GM19099 (cell line): Measurements from ENCODE around the gene DIMT1.

Experiments used
- POLR2A ChIP-seq: IDR thresholded peaks from 3 replicates; pipeline ENCODE4 v1.6.1; 2011; ENCODE audit warnings: low read depth; ENCODE audit not compliant: insufficient read length; ENCODE audit errors: extremely low read depth

DIMT1 gene

DNA sequence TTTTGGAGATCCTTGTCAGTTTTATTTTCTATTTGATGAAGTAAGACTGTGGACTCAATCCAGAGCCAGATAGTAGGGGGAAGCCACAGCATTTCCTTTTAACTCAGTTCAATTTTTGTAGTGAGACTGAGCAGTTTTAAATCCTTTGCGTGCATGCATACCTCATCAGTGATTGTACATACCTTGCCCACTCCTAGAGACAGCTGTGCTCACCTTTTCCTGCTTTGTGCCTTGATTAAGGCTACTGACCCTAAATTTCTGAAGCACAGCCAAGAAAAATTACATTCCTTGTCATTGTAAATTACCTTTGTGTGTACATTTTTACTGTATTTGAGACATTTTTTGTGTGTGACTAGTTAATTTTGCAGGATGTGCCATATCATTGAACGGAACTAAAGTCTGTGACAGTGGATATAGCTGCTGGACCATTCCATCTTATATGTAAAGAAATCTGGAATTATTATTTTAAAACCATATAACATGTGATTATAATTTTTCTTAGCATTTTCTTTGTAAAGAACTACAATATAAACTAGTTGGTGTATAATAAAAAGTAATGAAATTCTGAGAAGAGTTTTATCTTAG is 17.8 kb downstream of the DIMT1 start:
- TF ChIP-seq POLR2A, result no peak

GRCh38 chr5:62385131-62385530 is 18.6 kb downstream of the DIMT1 start:
- TF ChIP-seq POLR2A, result no peak

- no peak for TF ChIP-seq POLR2A
These were observed 27.6 kb downstream of the DIMT1 start for GRCh38 chr5:62376064-62376463.

GRCh38 chr5:62375627-62376026 is 28.1 kb downstream of the DIMT1 start:
- no peak for TF ChIP-seq POLR2A

GRCh38 chr5:62374090-62374489 is 29.6 kb downstream of the DIMT1 start:
- TF ChIP-seq POLR2A, result no peak

GRCh38 chr5:62373382-62373781 is 30.3 kb downstream of the DIMT1 start:
- no peak for TF ChIP-seq POLR2A

GRCh38 chr5:62372600-62372999 is 31.1 kb downstream of the DIMT1 start:
- TF ChIP-seq POLR2A, result no peak

GRCh38 chr5:62371409-62371808 is 32.3 kb downstream of the DIMT1 start:
- TF ChIP-seq POLR2A, result no peak

GRCh38 chr5:62369039-62369438 is 34.7 kb downstream of the DIMT1 start:
- no peak for TF ChIP-seq POLR2A

DNA sequence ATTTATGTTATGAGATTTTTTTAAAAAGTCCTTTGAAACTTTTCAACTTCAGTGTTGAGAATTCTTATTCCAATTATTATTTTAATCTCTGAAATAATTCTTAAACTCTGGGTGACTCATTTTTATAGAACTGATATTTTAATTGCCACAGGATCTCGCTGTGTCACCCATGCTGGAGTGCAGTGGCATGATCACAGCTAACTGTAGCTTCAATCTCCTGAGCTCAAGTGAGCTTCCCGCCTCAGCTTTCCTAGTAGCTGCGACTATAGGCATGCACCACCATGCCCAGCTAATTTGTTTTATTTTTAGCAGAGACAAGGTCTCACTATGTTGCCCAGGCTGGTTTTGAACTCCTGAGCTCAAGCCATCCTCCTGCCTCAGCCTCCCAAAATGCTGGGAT is 41.0 kb downstream of the DIMT1 start:
- no peak for TF ChIP-seq POLR2A

- no peak for TF ChIP-seq POLR2A
These were observed 49.5 kb downstream of the DIMT1 start for GRCh38 chr5:62354028-62354874.

DNA sequence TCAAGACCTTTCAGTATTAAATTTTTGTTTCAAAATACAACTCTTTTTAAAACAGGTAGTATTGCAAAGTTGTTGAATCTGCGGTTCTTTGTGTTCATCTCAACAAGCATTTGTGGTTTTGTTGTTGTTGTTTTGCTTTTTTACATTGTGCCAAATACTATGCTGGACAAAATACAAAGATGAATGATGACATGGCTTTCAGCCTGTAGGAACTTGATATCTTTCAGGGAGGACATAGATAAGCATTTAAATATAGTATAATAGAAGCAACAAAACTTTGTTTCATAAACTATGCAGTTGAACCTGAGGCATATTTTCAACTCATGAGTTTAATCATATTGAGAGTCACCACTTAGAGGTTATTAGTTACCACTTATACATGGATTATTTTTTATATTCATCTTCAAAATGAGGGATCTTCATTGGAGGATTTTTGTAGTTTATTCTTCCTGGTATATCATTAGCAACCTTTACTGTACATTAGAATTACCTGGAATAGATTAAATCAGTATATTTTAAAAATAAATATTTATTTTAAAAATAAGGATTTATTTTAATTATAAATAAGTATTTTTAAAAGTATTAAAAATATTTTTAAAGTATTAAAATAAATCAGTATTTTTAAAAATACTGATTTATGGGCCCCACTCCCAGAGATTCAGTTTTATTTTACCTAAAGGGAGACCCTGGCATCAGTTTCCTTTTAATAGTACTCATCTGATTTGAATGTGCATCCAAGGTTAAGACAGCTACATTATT is 54.8 kb downstream of the DIMT1 start:
- no peak for TF ChIP-seq POLR2A

GRCh38 chr5:62347928-62348327 is 55.8 kb downstream of the DIMT1 start:
- no peak for TF ChIP-seq POLR2A

- no peak for TF ChIP-seq POLR2A
These were observed 57.0 kb downstream of the DIMT1 start for GRCh38 chr5:62346748-62347147.

GRCh38 chr5:62343428-62343827 is 60.3 kb downstream of the DIMT1 start:
- TF ChIP-seq POLR2A, result no peak

GRCh38 chr5:62342476-62342837 is 61.2 kb downstream of the DIMT1 start:
- TF ChIP-seq POLR2A, result no peak
